Measurements from ENCODE around the gene A2M.

DNA sequence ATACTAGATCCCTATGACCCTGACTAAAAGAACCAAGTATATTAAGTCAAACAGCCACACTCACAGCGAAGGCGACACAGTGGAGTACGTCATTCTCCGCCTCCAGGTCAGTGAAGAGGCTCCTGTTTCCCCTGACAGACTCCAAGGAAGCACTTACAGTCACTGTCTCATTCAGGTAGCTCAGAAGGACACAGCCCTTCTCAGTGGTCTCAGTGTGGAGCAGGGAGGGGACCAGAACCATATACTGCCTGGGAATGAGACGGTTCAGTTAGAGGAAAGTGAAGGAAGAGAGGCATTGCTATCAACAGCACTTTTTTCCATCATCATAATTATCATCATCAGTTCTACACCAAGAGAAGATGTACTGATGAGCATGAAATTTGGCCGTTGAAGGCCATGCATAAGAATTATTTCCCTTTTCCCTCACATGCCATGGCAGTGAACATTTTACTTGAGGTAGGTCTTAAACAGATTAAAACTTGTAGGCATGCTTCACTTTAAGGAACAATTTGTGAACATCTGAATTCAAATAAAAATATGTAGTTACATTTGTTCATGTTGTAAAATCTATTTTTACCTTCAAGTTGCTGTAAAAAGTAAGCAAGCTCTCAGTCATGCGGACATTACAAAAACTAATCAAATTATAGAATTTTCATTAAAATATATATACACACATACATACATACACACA lies 2.3 kb downstream of the A2M start:
- TF ChIP-seq CEBPB (IDR thresholded peaks at IDR 0.05; ENCODE audit: low read depth, low read length) (no peak), POLR2A (IDR thresholded peaks at IDR 0.05; ENCODE audit: low read depth, low read length) (no peak), CTCF (conservative IDR thresholded peaks at IDR 0.05; ENCODE audit: low read depth, low read length) (no peak), BHLHE40 (IDR thresholded peaks at IDR 0.05; ENCODE audit: low read depth, low read length) (no peak), MAZ (IDR thresholded peaks at IDR 0.05; ENCODE audit: borderline replicate concordance, low read depth, low read length) (no peak)
